Pancreas (tissue), 10 donors: ENCODE data around the gene MT1HL1. TPM values are rescaled to one million over a fixed set of nuclear protein-coding genes. Genes with fewer than 3 reads are reported as not detected.
A peak's percentile ranks its signal among the peaks of the same experiment; 100 is the strongest.

Source experiments
- ATAC-seq, 4 donors: fragments of 200-7000 bp; cut with Tn5 transposase; one replicate each; pipeline versions ENCODE4 v1.8.0 to v1.9.1; 2020; ENCODE audit warnings: mild to moderate bottlenecking in 4 of 4, moderate library complexity in 4 of 4
- DNase-seq, 6 donors: peaks; one replicate each; pipeline ENCODE4 v3.0.0-alpha.2; 2020
- FAIRE-seq: peaks from 2 replicates; lab custom pipeline; 2012; peaks lifted over from hg19 to GRCh38; lab: Jason Lieb, UNC
- H3K27ac ChIP-seq, 4 donors: fragments of 200-600 bp; sonication (generic); 1 replicate in 3 of 4; 2 replicates in 1 of 4; pipeline versions ENCODE4 v1.5.0 to v1.8.0; 2020
- H3K27me3 ChIP-seq, 4 donors: fragments of 200-600 bp; one replicate each; pipeline ENCODE4 v1.8.0; 2021
- H3K36me3 ChIP-seq, 3 donors: fragments of 200-600 bp; sonication (generic) in 1 of 3; one replicate each; pipeline versions ENCODE4 v1.5.0 to v1.8.0; 2020 to 2021
- H3K4me1 ChIP-seq, 3 donors: fragments of 200-600 bp; one replicate each; pipeline ENCODE4 v1.8.0; 2021
- H3K4me3 ChIP-seq, 4 donors: fragments of 200-600 bp; sonication (generic) in 2 of 4; one replicate each; pipeline versions ENCODE4 v1.5.0 to v1.8.0; 2020 to 2021
- H3K9me3 ChIP-seq, 4 donors: fragments of 200-600 bp; one replicate each; pipeline ENCODE4 v1.8.0; 2021
- CTCF ChIP-seq, 4 donors: fragments of 200-600 bp; sonication (generic) in 3 of 4; IDR thresholded peaks; one replicate each; pipeline versions ENCODE4 v1.5.0 to v1.8.0; 2021; ENCODE audit warnings: antibody characterized with exemption in 4 of 4
- WGBS, 2 donors: extraction: QIAGEN DNeasy Blood & Tissue Kit; methylation state at CpG; one replicate each; pipeline ENCODE4 v1.1.7; 2013; 5-methylcytosine and 5-hydroxymethylcytosine counted together
- intact Hi-C, 3 donors: fragments of 100-400 bp; cut with DNase I; formaldehyde crosslinking; loops; one replicate each; pipeline versions ENCODE4 v1.11.1 to v1.14.2; 2022
- polyA plus RNA-seq, 2 donors: library from polyadenylated mRNA; stranded (reverse); fragments of 200-250 nt; gene quantifications; one replicate each; pipeline ENCODE4 v1.2.3, GENCODE V29; 2013
- total RNA-seq, 6 donors: library from RNA; stranded (reverse); fragmentation: NEBNext Ultra II Directional in 4 of 6; extraction: Animal tissue kit (Norgen Biotek cat#: 25700) in 4 of 6; gene quantifications; one replicate each; pipeline versions ENCODE4 v1.2.1 to v1.2.4, GENCODE V29; 2021 to 2023
- donor health status: healthy with polysubstance abuse.
- donor health status: DM: no; HTN: no; CAD: no; lungs with moderate emphysema.
- donor health status: DM: no; HTN: no; CAD: no.
- donor health status: control.
- donor health status: control.
- donor health status: Bipolar disorder and iron deficiency.
- donor health status: DM: yes; HTN: yes; CAD: no.
- donor health status: DM: no; HTN: no; CAD: no.
- donor health status: DM: no; HTN: no; CAD: no.
- donor health status: DM: yes; HTN: yes; CAD: no.

MT1HL1 gene
- total and polyA plus RNA-seq, 8 donors: not detected

- no peak for TF ChIP-seq CTCF (IDR thresholded peaks at IDR 0.05)
- peaks cover 0 to 49% (median 16%) of the 10 kb centered on the region in 4 donors for H3K27me3 ChIP-seq
- no peak overlapping the region for H3K27ac ChIP-seq
- H3K4me3 ChIP-seq: peak overlapping the region in 3 of 4 donors; percentile 19 to 47 (median 31)
- ATAC-seq: peak in 2 of 4 donors; percentile 8
- DNase-seq: no peak
- no peaks in the 10 kb centered on the region for H3K36me3 ChIP-seq
- WGBS, 2 donors: 8 to 9% methylated on average over 7 of the region's 7 CpGs
- H3K4me1 ChIP-seq: peaks cover 0 to 7% (median 5%) of the 10 kb centered on the region in 3 donors
- no peak for FAIRE-seq
- no peaks in the 10 kb centered on the region for H3K9me3 ChIP-seq
- intact Hi-C loops: no loop called here
Observed at GRCh38 chr1:237041461-237041794, 37.2 kb upstream of the MT1HL1 start.

- 50 to 62% methylated on average over 10 of the region's 10 CpGs for WGBS, 2 donors
- TF ChIP-seq CTCF (IDR thresholded peaks at IDR 0.05): no peak
Observed at GRCh38 chr1:237040823-237041222, 36.6 kb upstream of the MT1HL1 start.

GRCh38 chr1:237038211-237038610 lies 34.0 kb upstream of the MT1HL1 start:
- ATAC-seq (no peak), DNase-seq (no peak), FAIRE-seq (no peak)
- Histone ChIP-seq H3K4me1 (peaks cover 0 to 7% (median 3%) of the 10 kb centered on the region in 3 donors), H3K4me3 (no peak overlapping the region), H3K27me3 (peaks cover 0 to 44% (median 15%) of the 10 kb centered on the region in 4 donors), H3K9me3 (no peaks in the 10 kb centered on the region), H3K27ac (no peak overlapping the region), H3K36me3 (no peaks in the 10 kb centered on the region)
- no peak for TF ChIP-seq CTCF (IDR thresholded peaks at IDR 0.05)
- WGBS, 2 donors: 79 to 84% methylated on average over 6 of the region's 6 CpGs
- intact Hi-C loops: no loop called here

More at GRCh38 chr1:237040823-237041222, 36.6 kb upstream of the MT1HL1 start:
- Histone ChIP-seq H3K27ac (no peak overlapping the region), H3K9me3 (no peaks in the 10 kb centered on the region), H3K4me3 (no peak overlapping the region), H3K27me3 (peaks cover 0 to 49% (median 16%) of the 10 kb centered on the region in 4 donors), H3K36me3 (no peaks in the 10 kb centered on the region), H3K4me1 (peaks cover 0 to 7% (median 5%) of the 10 kb centered on the region in 3 donors)
- no peak for FAIRE-seq
- DNase-seq: no peak
- intact Hi-C loops: no loop called here
- no peak for ATAC-seq

GRCh38 chr1:237035759-237036158 lies 31.5 kb upstream of the MT1HL1 start:
- no peak for TF ChIP-seq CTCF (IDR thresholded peaks at IDR 0.05)
- no peaks in the 10 kb centered on the region for H3K4me1 ChIP-seq
- FAIRE-seq (no peak), DNase-seq (no peak), ATAC-seq (no peak)
- H3K36me3 ChIP-seq: no peaks in the 10 kb centered on the region
- peaks cover 0 to 26% (median 9%) of the 10 kb centered on the region in 4 donors for H3K27me3 ChIP-seq
- no peaks in the 10 kb centered on the region for H3K9me3 ChIP-seq
- no peak overlapping the region for H3K27ac ChIP-seq
- intact Hi-C loops: no loop called here
- 89 to 100% methylated on average over 1 of the region's 1 CpG for WGBS, 2 donors
- no peak overlapping the region for H3K4me3 ChIP-seq

GRCh38 chr1:237033804-237034203 lies 29.6 kb upstream of the MT1HL1 start:
- no peak for DNase-seq
- no peaks in the 10 kb centered on the region for H3K9me3 ChIP-seq
- ATAC-seq: no peak
- H3K36me3 ChIP-seq: no peaks in the 10 kb centered on the region
- peaks cover 0 to 4% (median 0%) of the 10 kb centered on the region in 3 donors for H3K4me1 ChIP-seq
- 42 to 66% methylated on average over 4 of the region's 4 CpGs for WGBS, 2 donors
- peaks cover 0 to 7% (median 0%) of the 10 kb centered on the region in 4 donors for H3K27me3 ChIP-seq
- no peak for FAIRE-seq
- intact Hi-C loops: no loop called here
- no peak for TF ChIP-seq CTCF (IDR thresholded peaks at IDR 0.05)
- no peak overlapping the region for H3K27ac ChIP-seq
- H3K4me3 ChIP-seq: no peak overlapping the region
